OCI-LY1 (cell line): ENCODE data around the gene FERD3L.

ENCODE experiments used
- EZH2 ChIP-seq: fragments of 200-600 bp; sonication (generic), shearing (Covaris generic); IDR thresholded peaks from 2 replicates; pipeline ENCODE4 v1.8.0; 2017; ENCODE audit warnings: borderline replicate concordance, mixed run types, mild to moderate bottlenecking, antibody characterized with exemption, low read length, moderate library complexity, mixed read lengths
- TF ChIP-seq, protein P1 (sequence below): fragments of 200-600 bp; sonication (generic), shearing (Covaris generic); IDR thresholded peaks from 2 replicates; pipeline ENCODE4 v1.5.1; 2017; ENCODE audit warnings: mild to moderate bottlenecking, antibody characterized with exemption, low read length, moderate library complexity, mixed read lengths

- TF ChIP-seq, protein P1, sequence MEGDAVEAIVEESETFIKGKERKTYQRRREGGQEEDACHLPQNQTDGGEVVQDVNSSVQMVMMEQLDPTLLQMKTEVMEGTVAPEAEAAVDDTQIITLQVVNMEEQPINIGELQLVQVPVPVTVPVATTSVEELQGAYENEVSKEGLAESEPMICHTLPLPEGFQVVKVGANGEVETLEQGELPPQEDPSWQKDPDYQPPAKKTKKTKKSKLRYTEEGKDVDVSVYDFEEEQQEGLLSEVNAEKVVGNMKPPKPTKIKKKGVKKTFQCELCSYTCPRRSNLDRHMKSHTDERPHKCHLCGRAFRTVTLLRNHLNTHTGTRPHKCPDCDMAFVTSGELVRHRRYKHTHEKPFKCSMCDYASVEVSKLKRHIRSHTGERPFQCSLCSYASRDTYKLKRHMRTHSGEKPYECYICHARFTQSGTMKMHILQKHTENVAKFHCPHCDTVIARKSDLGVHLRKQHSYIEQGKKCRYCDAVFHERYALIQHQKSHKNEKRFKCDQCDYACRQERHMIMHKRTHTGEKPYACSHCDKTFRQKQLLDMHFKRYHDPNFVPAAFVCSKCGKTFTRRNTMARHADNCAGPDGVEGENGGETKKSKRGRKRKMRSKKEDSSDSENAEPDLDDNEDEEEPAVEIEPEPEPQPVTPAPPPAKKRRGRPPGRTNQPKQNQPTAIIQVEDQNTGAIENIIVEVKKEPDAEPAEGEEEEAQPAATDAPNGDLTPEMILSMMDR: no peak
- no peak for TF ChIP-seq EZH2
Observed at GRCh38 chr7:19099924-19100323, 45.3 kb downstream of the FERD3L start.
